SK-N-SH (cell line): Measurements from ENCODE around the gene PIK3R5. TPM values are rescaled to one million over a fixed set of nuclear protein-coding genes. Genes with fewer than 3 reads are reported as not detected.
"Not testable (repeated sequence)": the region's sequence is repeated elsewhere in the genome, so short reads cannot be mapped to it uniquely, and the experiment has no call there.

Source experiments
- CTCF ChIA-PET: fragments of 300-600, 350-600 bp; formaldehyde crosslinking; extraction: SDS; loops from one replicate; lab custom pipeline; 2021; lab: Yijun Ruan, JAX
- POLR2A ChIA-PET: fragments of 350-600 bp; sonication (Branson Sonifier 250); formaldehyde crosslinking; extraction: SDS; loops from one replicate; lab custom pipeline; 2020; ENCODE audit warnings: antibody characterized with exemption, inconsistent platforms; lab: Yijun Ruan, JAX
- DNase-seq: peaks from one replicate; pipeline ENCODE4 v3.0.0; 2012
- H2AFZ ChIP-seq: fragments of 200-600 bp; sonication (generic); 2 replicates; pipeline ENCODE4 v1.8.1; 2016; ENCODE audit warnings: antibody characterized with exemption, mild to moderate bottlenecking, low read depth
- H3F3A ChIP-seq: fragments of 200-600 bp; sonication (generic); replicated peaks from 2 replicates; pipeline ENCODE3; 2016; ENCODE audit warnings: antibody characterized with exemption, mild to moderate bottlenecking; ENCODE audit not compliant: insufficient read depth
- H3K27ac ChIP-seq, 2 experiments: fragments of 200-500 bp in 1 of 2; fragments of 200-600 bp in 1 of 2; sonication (Bioruptor generic) in 1 of 2; sonication (generic), shearing (Covaris generic) in 1 of 2; 2 replicates each; pipeline versions ENCODE4 v1.5.1 to v1.6.1; 2014 to 2016; ENCODE audit warnings: low read depth in 2 of 2, inconsistent platforms in 1 of 2, low read length in 1 of 2, mild to moderate bottlenecking in 1 of 2, mixed read lengths in 1 of 2
- H3K27me3 ChIP-seq: fragments of 200-600 bp; sonication (generic), shearing (Covaris generic); 2 replicates; pipeline ENCODE4 v1.6.1; 2016; ENCODE audit warnings: mixed run types; ENCODE audit not compliant: insufficient read depth
- H3K36me3 ChIP-seq, 2 experiments: fragments of 200-500 bp in 1 of 2; fragments of 200-600 bp in 1 of 2; sonication (Bioruptor generic) in 1 of 2; sonication (generic) in 1 of 2; replicated peaks in 1 of 2; 2 replicates each; pipeline versions ENCODE3 to v1.5.1; 2014 to 2016; ENCODE audit warnings: low read length in 1 of 2, mild to moderate bottlenecking in 1 of 2; ENCODE audit not compliant: insufficient read depth in 2 of 2, control insufficient read depth in 1 of 2
- H3K4me1 ChIP-seq, 2 experiments: fragments of 200-500 bp in 1 of 2; fragments of 200-600 bp in 1 of 2; sonication (Bioruptor generic) in 1 of 2; sonication (generic), shearing (Covaris generic) in 1 of 2; 2 replicates each; pipeline versions ENCODE4 v1.5.1 to v1.6.1; 2014 to 2016; ENCODE audit warnings: low read depth in 1 of 2, low read length in 1 of 2, mixed run types in 1 of 2; ENCODE audit not compliant: insufficient read depth in 2 of 2, control insufficient read depth in 1 of 2
- H3K4me2 ChIP-seq: fragments of 200-600 bp; sonication (generic), shearing (Covaris generic); 2 replicates; pipeline ENCODE4 v1.6.1; 2017; ENCODE audit warnings: mixed run types
- H3K4me3 ChIP-seq, 2 experiments: fragments of 200-500 bp in 1 of 2; fragments of 200-600 bp in 1 of 2; sonication (Bioruptor generic) in 1 of 2; sonication (generic), shearing (Covaris generic) in 1 of 2; 2 replicates each; pipeline versions ENCODE4 v1.5.1 to v1.8.1; 2014 to 2016; ENCODE audit warnings: low read depth in 2 of 2, inconsistent platforms in 1 of 2, low read length in 1 of 2, mild to moderate bottlenecking in 1 of 2, mixed read lengths in 1 of 2, moderate library complexity in 1 of 2
- H3K79me2 ChIP-seq: fragments of 200-600 bp; sonication (generic); 2 replicates; pipeline ENCODE4 v1.8.1; 2017; ENCODE audit warnings: mild to moderate bottlenecking; ENCODE audit not compliant: insufficient read depth
- H3K9ac ChIP-seq: fragments of 200-600 bp; sonication (generic); 2 replicates; pipeline ENCODE4 v1.6.1; 2017; ENCODE audit warnings: mixed run types
- H3K9me2 ChIP-seq: fragments of 200-600 bp; sonication (generic); 2 replicates; pipeline ENCODE4 v1.6.1; 2017; ENCODE audit warnings: mixed run types
- H3K9me3 ChIP-seq: fragments of 200-600 bp; sonication (generic); 2 replicates; pipeline ENCODE4 v1.6.1; 2017; ENCODE audit warnings: mixed run types, mild to moderate bottlenecking, moderate library complexity
- H4K20me1 ChIP-seq: fragments of 200-600 bp; sonication (generic); 2 replicates; pipeline ENCODE4 v1.6.1; 2017; ENCODE audit warnings: mild to moderate bottlenecking, mixed run types; ENCODE audit not compliant: insufficient read depth
- ELF1 ChIP-seq: IDR thresholded peaks from 2 replicates; pipeline ENCODE4 v1.4.0; 2012
- FOXM1 ChIP-seq: IDR thresholded peaks from 2 replicates; pipeline ENCODE4 v1.4.0; 2012; ENCODE audit warnings: low read depth, mild to moderate bottlenecking
- MEF2A ChIP-seq: IDR thresholded peaks from 2 replicates; pipeline ENCODE4 v1.4.0; 2012; ENCODE audit warnings: low read depth, borderline replicate concordance
- MXI1 ChIP-seq: IDR thresholded peaks from 2 replicates; pipeline ENCODE4 v1.6.1; 2012; ENCODE audit warnings: mild to moderate bottlenecking, low read depth, low read length, improper control_type of control experiment
- RAD21 ChIP-seq: IDR thresholded peaks from 2 replicates; pipeline ENCODE4 v1.6.1; 2012; ENCODE audit warnings: mild to moderate bottlenecking, low read length
- RFX5 ChIP-seq: IDR thresholded peaks from 2 replicates; pipeline ENCODE4 v1.6.1; 2012; ENCODE audit warnings: mild to moderate bottlenecking, improper control_type of control experiment, low read length
- RXRA ChIP-seq: IDR thresholded peaks from 2 replicates; pipeline ENCODE4 v1.4.0; 2012; ENCODE audit warnings: low read depth, mild to moderate bottlenecking, borderline replicate concordance
- SMC3 ChIP-seq: IDR thresholded peaks from 2 replicates; pipeline ENCODE4 v1.6.1; 2012; ENCODE audit warnings: low read depth, low read length, improper control_type of control experiment
- TCF12 ChIP-seq: IDR thresholded peaks from 2 replicates; pipeline ENCODE4 v1.4.0; 2012
- YY1 ChIP-seq: IDR thresholded peaks from 2 replicates; pipeline ENCODE4 v1.4.0; 2012; ENCODE audit warnings: low read depth, mild to moderate bottlenecking
- WGBS: methylation state at CpG from one replicate; pipeline ENCODE4 v1.1.6; 2017; ENCODE audit warnings: low lambda C conversion rate; 5-methylcytosine and 5-hydroxymethylcytosine counted together
- polyA plus RNA-seq, 3 experiments: library from polyadenylated mRNA; depleted of rRNA; stranded (reverse); fragments of >200 nt; gene quantifications; 2 replicates each; pipeline ENCODE4 v1.2.3, GENCODE V29; 2012
- TF ChIP-seq, protein P1 (sequence below): IDR thresholded peaks from 2 replicates; pipeline ENCODE4 v1.4.0; 2012; ENCODE audit warnings: low read depth, borderline replicate concordance
- TF ChIP-seq, protein P2 (sequence below): fragments of 200-600 bp; sonication (generic); IDR thresholded peaks from 2 replicates; pipeline ENCODE4 v1.6.1; 2017; ENCODE audit warnings: antibody characterized with exemption, mild to moderate bottlenecking, moderate library complexity
- TF ChIP-seq, protein P3 (sequence below): IDR thresholded peaks from 2 replicates; pipeline ENCODE4 v1.4.0; 2012; ENCODE audit warnings: low read depth, borderline replicate concordance

Gene PIK3R5
- polyA plus RNA-seq, 1 of the 3 experiments (the other 2 are of a cell fraction), result not detected

DNA sequence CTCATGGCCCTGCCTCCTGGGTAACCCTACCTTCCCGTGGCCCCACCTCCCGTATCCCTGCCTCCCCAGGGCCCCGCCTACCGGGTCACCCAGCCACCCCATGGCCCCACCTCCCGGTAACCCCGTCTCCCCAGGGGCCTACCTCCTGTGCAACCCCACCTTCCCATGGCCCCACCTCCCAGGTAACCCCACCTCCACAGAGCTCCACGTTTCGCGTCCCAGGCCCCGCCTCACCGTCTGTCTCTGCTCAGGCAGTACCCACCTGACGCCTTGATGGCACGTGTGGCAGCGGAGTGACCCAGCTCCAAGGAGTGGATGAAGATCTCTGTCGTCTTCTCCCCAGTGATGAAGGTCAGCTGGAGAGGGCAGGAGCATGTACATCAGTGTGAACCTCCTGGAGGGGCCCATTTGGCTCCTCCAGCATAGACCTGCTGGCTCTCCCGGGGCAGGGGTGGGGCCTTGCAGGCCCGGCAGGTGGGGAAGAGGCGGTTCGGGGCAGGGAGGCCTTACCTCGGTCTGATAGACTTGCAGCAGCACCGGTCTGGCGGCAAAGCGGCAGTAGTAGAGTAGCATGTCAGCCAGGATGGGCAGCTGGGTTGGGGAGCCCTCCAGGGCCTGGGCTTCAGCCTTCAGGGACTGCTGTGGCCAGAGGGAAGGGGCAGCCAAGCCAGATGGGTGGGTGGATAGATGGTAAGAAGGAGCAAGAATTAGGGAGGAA, 79.4 kb downstream of the PIK3R5 start:
- Histone ChIP-seq H3K4me3 (no peak overlapping the region), H3K27me3 (peaks cover 18% of the 10 kb centered on the region), H3K4me1 (no peaks in the 10 kb centered on the region), H3K27ac (no peak overlapping the region), H3K9ac (no peak overlapping the region), H3F3A (no peaks in the 10 kb centered on the region), H3K9me3 (no peaks in the 10 kb centered on the region), H4K20me1 (no peaks in the 10 kb centered on the region), H2AFZ (no peak overlapping the region), H3K79me2 (no peaks in the 10 kb centered on the region), H3K36me3 (no peaks in the 10 kb centered on the region), H3K9me2 (no peaks in the 10 kb centered on the region), H3K4me2 (no peak overlapping the region)
- WGBS, result 64% methylated on average over 21 of the region's 23 CpGs
- ChIA-PET CTCF (interaction anchor here (1.0 kb wide), 1 partner anchor 9 kb away, joined by 5 read pairs; no protein-coding TSS in a partner anchor), POLR2A (no interaction called here)
- DNase-seq, result no peak
- TF ChIP-seq RAD21 (no peak), MEF2A (no peak), RFX5 (no peak), MXI1 (no peak), RXRA (no peak), ELF1 (no peak), YY1 (no peak), FOXM1 (no peak), SMC3 (no peak), TCF12 (no peak)
- TF ChIP-seq, protein P1, sequence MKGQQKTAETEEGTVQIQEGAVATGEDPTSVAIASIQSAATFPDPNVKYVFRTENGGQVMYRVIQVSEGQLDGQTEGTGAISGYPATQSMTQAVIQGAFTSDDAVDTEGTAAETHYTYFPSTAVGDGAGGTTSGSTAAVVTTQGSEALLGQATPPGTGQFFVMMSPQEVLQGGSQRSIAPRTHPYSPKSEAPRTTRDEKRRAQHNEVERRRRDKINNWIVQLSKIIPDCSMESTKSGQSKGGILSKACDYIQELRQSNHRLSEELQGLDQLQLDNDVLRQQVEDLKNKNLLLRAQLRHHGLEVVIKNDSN, result no peak
- TF ChIP-seq, protein P2, sequence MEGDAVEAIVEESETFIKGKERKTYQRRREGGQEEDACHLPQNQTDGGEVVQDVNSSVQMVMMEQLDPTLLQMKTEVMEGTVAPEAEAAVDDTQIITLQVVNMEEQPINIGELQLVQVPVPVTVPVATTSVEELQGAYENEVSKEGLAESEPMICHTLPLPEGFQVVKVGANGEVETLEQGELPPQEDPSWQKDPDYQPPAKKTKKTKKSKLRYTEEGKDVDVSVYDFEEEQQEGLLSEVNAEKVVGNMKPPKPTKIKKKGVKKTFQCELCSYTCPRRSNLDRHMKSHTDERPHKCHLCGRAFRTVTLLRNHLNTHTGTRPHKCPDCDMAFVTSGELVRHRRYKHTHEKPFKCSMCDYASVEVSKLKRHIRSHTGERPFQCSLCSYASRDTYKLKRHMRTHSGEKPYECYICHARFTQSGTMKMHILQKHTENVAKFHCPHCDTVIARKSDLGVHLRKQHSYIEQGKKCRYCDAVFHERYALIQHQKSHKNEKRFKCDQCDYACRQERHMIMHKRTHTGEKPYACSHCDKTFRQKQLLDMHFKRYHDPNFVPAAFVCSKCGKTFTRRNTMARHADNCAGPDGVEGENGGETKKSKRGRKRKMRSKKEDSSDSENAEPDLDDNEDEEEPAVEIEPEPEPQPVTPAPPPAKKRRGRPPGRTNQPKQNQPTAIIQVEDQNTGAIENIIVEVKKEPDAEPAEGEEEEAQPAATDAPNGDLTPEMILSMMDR, result no peak
- TF ChIP-seq, protein P3, sequence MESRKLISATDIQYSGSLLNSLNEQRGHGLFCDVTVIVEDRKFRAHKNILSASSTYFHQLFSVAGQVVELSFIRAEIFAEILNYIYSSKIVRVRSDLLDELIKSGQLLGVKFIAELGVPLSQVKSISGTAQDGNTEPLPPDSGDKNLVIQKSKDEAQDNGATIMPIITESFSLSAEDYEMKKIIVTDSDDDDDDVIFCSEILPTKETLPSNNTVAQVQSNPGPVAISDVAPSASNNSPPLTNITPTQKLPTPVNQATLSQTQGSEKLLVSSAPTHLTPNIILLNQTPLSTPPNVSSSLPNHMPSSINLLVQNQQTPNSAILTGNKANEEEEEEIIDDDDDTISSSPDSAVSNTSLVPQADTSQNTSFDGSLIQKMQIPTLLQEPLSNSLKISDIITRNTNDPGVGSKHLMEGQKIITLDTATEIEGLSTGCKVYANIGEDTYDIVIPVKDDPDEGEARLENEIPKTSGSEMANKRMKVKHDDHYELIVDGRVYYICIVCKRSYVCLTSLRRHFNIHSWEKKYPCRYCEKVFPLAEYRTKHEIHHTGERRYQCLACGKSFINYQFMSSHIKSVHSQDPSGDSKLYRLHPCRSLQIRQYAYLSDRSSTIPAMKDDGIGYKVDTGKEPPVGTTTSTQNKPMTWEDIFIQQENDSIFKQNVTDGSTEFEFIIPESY, result no peak

DNA sequence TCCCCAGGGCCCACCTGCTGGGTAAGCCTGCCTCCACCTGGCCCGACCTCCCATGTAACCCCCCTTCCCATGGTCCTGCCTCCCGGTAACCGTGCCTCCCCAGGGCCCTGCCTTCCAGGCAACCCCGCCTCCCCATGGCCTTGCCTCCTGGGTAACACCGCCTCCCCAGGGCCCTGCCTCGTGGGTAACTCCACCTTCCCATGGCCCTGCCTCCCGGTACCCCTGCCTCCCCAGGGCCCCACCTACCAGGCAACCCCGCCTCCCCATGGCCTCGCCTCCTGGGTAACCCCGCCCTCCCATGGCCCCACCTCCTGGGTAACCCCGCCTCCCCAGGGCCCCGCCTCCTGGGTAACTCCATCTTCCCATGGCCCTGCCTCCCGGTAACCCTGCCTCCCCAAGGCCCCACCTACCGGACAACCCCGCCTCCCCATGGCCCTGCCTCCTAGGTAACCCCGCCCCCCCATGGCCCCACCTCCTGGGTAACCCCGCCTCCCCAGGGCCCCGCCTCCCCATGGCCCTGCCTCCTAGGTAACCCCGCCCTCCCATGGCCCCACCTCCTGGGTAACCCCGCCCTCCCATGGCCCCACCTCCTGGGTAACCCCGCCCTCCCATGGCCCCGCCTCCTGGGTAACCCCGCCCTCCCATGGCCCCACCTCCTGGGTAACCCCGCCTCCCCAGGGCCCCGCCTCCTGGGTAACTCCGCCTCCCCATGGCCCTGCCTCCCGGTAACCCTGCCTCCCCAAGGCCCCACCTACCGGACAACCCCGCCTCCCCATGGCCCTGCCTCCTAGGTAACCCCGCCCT, 80.1 kb downstream of the PIK3R5 start:
- H3K79me2 ChIP-seq, H3K9me3 ChIP-seq, H3K4me2 ChIP-seq, H3K27ac ChIP-seq, H3K4me3 ChIP-seq, H3K9me2 ChIP-seq, CTCF ChIA-PET, H4K20me1 ChIP-seq, H2AFZ ChIP-seq, DNase-seq, H3K4me1 ChIP-seq, H3F3A ChIP-seq, H3K9ac ChIP-seq, H3K36me3 ChIP-seq, POLR2A ChIA-PET: not testable (repeated sequence)
- peaks cover 26% of the 10 kb centered on the region for H3K27me3 ChIP-seq
- 39% methylated on average over 27 of the region's 30 CpGs for WGBS
